ENCODE measurements around the gene LRP4. TPM values are rescaled to one million over a fixed set of nuclear protein-coding genes. Genes with fewer than 3 reads are reported as not detected.

Gene LRP4
- total RNA-seq, 1 experiment from 2014 or later = 11.6 TPM

GRCh38 chr11:46944356-46945075 is 26.2 kb upstream of the LRP4 start:
- peaks cover 2% of the 10 kb centered on the region for H3K79me1 ChIP-seq (ENCODE audit: insufficient read depth, low read depth, low read length, poor library complexity, severe bottlenecking)
- no peaks in the 10 kb centered on the region for H3K9me3 ChIP-seq (ENCODE audit: control insufficient read depth, low read depth, low read length)
- no peak overlapping the region for H2BK12ac ChIP-seq (ENCODE audit: insufficient read length, low read depth, low read length)
- Mint-ChIP-seq H3K36me3 (ENCODE audit: insufficient read depth in 1 of 3, low read depth in 3 of 3) (no peaks in the 10 kb centered on the region; a peak in 1 of 7 replicates), H3K4me3 (no peak overlapping the region), H3K27me3 (ENCODE audit: low read depth) (no peaks in the 10 kb centered on the region), H3K27ac (peak overlapping the region in 2 of 3 experiments; percentile 25 to 48; a peak in 2 of 7 replicates), H3K4me1 (peaks cover 13 to 15% of the 10 kb centered on the region in 2 experiments), H3K9me3 (no peaks in the 10 kb centered on the region)
- H3K79me2 ChIP-seq (ENCODE audit: insufficient read depth, low read length) = no peaks in the 10 kb centered on the region
- H3K4me1 ChIP-seq (ENCODE audit: insufficient read depth, low read length) = no peaks in the 10 kb centered on the region
- no CpG with 5 or more reads among the region's 4 CpGs for WGBS (ENCODE audit: extremely low coverage, insufficient read length, low lambda C conversion rate)
- no peak overlapping the region for H3K23ac ChIP-seq (ENCODE audit: insufficient read length, low read depth, low read length)
- no peak overlapping the region for H2AFZ ChIP-seq (ENCODE audit: low read length)
- H3K4me2 ChIP-seq (ENCODE audit: insufficient read depth, insufficient read length, low read length) = no peak overlapping the region
- no peaks in the 10 kb centered on the region for H4K20me1 ChIP-seq (ENCODE audit: control insufficient read depth, insufficient read depth, insufficient read length)
- H3K27ac ChIP-seq (ENCODE audit: insufficient read length, low read depth, low read length) = no peak overlapping the region
- no peak overlapping the region for H2BK15ac ChIP-seq (ENCODE audit: low read depth, low read length)
- no peak overlapping the region for H4K5ac ChIP-seq (ENCODE audit: insufficient read length, low read depth, low read length)
- no peaks in the 10 kb centered on the region for H3K27me3 ChIP-seq (ENCODE audit: insufficient read depth, low read length)
- H2AK5ac ChIP-seq (ENCODE audit: insufficient read length, low read length) = no peak overlapping the region
- no peak overlapping the region for H3T11ph ChIP-seq (ENCODE audit: low read length)
- H3K9ac ChIP-seq (ENCODE audit: extremely low read depth, insufficient read length, low read length) = no peak overlapping the region
- H3K14ac ChIP-seq (ENCODE audit: insufficient read depth, low read length) = no peak overlapping the region
- H3K56ac ChIP-seq (ENCODE audit: insufficient read length, low read depth, low read length) = no peak overlapping the region
- no peak for TF ChIP-seq CTCF (conservative IDR thresholded peaks at IDR 0.05)
- DNase-seq = no peak
- H3K4ac ChIP-seq (ENCODE audit: low read depth, low read length) = no peak overlapping the region
- no peak overlapping the region for H3K18ac ChIP-seq (ENCODE audit: insufficient read length, low read depth, low read length)
- no peak overlapping the region for H2BK5ac ChIP-seq (ENCODE audit: insufficient read length, low read length)
- peaks cover 4% of the 10 kb centered on the region for H3K23me2 ChIP-seq (ENCODE audit: insufficient read length, low read depth, low read length, poor library complexity, severe bottlenecking)
- H4K8ac ChIP-seq (replicated peaks; ENCODE audit: insufficient read length, low read depth, low read length) = no peak overlapping the region
- H2BK20ac ChIP-seq (ENCODE audit: low read depth, low read length, poor library complexity, severe bottlenecking) = no peak overlapping the region
- H2BK120ac ChIP-seq (ENCODE audit: low read depth, low read length, poor library complexity, severe bottlenecking) = no peak overlapping the region
- H4K91ac ChIP-seq (ENCODE audit: insufficient read length, low read depth, low read length) = no peak overlapping the region
